GM18907 (cell line): Measurements from ENCODE around the gene COX17.

ENCODE experiments used
- ATAC-seq: cut with Tn5 transposase; IDR thresholded peaks from one replicate; pipeline ENCODE4 v1.9.1; 2021; ENCODE audit warnings: mild to moderate bottlenecking, moderate library complexity; ENCODE audit not compliant: unreplicated experiment

COX17 gene

GRCh38 chr3:119675188-119675874 is 1.9 kb downstream of the COX17 start:
- no peak for ATAC-seq

DNA sequence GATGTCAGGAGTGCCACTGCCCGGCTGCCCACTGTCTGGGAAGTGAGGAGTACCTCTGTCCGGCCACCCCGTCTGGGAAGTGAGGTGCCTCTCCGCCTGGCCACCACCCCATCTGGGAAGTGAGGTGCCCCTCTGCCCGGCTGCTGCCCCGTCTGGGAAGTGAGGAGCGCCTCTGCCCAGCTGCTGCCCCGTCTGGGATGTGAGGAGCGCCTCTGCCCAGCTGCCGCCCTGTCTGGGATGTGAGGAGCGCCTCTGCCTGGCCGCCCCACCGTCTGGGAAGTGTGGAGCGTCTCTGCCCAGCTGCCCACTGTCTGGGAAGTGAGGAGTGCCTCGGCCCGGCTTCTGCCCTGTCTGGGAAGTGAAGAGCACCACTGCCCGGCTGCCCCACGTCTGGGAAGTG is 3.3 kb downstream of the COX17 start:
- no peak for ATAC-seq

- ATAC-seq = no peak
Measured at GRCh38 chr3:119672776-119673175, 4.4 kb downstream of the COX17 start.

DNA sequence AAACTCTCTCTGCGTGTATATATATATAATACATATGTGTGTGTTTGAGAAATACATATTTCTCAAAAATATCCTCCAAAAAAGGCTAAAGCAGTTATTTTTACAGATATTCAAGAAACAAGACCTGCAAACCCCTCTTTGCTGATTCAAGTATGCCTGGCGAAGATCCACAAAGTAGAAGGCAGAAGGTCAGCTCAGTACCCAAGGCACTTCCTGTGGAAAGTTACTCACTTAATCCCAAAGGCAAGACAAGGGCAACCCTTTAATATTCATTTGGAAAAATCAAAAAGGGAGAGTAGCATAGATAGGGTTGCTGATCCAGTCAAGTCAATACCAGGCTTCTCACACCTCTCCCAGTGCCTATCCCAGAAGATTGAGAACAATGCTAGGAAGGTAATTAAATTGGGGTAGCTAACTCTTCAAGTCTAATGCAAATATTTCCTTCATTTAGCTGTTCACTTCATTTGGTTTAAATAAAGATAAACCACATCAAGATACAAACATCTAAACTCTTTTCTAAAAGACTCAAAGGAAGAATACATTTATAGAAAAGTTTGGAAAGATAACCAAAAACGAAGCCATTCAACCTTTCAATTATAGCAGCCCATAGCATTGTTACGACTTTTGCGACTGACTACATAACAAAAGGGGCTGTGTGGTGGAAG is 7.2 kb downstream of the COX17 start:
- no peak for ATAC-seq

DNA sequence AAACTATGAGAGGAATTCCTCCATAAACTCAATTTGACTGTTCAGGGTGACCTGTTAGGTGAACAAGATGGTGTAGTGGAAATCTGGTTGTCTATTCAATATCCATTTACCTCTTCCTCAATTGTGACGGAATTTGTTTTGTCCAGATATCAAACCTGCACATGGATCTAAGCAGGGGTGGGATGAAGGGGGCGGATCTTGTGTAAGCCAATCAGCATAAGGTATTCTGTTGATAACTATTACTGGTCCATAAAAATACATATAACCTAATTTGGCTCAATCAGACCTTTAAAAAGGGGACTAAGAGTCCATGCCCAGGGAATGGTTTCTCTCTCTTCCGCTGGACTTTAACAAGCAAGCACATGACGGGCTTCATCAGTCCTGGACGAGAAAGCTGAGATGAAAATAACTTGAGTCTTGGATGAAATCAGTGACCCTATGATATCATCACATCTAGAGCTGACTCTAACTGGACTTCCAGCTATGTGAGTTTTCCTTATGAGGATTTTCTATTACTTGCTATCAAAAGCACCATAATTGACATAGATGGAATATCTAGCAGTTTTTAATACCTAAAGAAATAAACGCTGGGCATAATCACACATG is 11.1 kb downstream of the COX17 start:
- no peak for ATAC-seq

GRCh38 chr3:119664850-119665379 is 12.3 kb downstream of the COX17 start:
- no peak for ATAC-seq

DNA sequence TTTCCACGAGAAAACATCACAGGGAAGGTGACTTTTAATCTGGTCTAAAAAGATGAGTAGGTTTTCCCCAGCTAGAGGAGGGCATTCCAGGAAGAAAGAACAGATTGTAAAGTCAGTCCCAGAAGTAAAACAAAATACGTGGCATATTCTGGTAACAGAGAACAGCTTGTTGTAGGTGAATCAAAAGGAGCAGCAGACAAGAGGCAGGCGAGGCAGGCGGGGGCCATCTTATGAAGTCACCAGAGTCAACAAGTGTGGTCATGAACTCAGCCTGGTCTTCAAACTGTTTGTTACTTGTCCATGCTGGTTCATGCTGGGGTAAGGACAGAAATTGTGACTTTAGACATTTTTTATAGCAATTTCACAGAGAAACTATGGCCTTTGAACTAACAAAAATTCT is 12.8 kb downstream of the COX17 start:
- ATAC-seq = no peak

GRCh38 chr3:119663885-119664284 is 13.3 kb downstream of the COX17 start:
- ATAC-seq = no peak

DNA sequence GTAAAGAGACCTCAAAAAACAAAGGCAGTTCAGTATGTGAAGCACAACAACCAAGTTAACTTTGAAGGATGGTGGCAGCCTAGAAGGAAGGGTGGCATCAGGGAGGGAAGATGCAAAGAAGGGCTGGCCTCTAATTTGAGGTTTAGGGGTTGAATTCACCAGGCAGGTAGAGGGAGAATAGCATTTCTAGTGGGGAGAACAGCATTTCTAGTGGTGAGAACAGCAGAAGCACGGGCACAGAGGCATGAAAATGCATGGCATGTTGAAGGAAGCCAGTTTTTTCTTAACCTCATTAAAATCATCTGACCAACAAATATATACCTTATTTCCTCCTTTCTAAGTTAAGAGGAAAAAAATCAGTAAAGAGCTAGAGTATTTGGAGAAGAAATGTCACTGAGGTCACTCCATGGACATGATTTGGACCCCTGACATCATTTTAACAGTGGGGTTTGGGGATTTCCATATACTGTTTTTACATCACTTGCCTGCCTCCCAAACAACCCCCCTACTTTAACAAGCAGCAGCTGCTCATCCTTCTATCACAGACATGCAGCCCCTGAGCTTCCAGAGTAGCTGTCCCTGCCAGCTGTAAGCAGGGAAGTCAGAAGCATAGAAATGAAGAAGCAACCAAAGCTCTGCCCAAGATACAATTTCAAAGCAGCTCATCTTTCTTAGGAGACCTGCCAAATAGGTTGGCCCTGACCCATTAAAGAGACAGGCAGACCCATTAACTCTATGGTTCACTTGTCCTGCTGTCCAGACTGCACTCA is 14.4 kb downstream of the COX17 start:
- ATAC-seq = peak; percentile 38

DNA sequence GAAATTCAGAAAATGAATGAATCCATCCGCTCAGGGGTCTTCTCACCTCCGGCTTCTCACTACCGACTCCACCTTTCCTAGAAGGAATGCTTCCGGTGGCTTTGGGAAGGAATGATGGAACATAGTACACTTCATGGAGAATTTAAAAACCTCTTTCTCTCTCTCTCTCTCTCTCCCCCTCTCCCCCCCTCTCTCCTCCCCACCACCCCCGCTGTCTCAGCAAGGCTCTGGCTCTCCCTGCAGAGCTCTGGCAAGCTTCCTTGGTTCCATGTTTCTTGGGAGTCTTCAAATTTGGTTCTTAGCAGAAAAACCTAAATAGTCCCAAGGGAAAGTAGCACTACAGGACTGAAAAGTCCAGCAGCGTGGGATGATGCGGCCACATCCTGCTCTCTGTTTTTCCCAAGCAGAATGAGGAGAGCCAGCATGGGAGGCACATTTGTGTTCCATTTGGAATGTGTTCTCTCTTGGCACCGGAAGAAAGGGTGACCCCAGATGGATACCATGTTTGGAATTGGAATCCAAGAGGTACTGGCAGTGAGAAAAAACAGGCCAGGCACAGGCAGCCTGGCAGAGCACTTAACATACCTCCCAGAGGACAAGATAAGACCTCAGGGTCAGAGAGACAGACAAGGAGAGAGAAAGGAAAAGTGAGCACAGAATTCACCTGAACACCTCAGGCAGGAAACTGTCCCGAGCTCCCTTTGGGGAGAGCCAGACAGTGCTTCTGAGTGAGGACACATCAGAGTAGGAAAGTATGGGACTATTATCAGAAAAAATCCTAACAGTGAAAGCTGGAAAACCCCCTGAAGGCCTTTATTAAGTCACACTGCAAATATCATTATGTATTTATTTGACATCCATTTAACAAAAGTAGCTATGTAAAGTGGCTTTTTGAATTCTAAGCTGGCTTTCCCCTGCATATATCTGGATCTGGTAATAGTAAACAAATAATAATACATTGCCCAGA is 16.4 kb downstream of the COX17 start, which contains the start of gene POPDC2:
TSS of gene POPDC2 (minus strand) at position 116 of the 967 bp plus-strand sequence. CDS start 166 bp downstream, outside the sequence.
- no peak for ATAC-seq

DNA sequence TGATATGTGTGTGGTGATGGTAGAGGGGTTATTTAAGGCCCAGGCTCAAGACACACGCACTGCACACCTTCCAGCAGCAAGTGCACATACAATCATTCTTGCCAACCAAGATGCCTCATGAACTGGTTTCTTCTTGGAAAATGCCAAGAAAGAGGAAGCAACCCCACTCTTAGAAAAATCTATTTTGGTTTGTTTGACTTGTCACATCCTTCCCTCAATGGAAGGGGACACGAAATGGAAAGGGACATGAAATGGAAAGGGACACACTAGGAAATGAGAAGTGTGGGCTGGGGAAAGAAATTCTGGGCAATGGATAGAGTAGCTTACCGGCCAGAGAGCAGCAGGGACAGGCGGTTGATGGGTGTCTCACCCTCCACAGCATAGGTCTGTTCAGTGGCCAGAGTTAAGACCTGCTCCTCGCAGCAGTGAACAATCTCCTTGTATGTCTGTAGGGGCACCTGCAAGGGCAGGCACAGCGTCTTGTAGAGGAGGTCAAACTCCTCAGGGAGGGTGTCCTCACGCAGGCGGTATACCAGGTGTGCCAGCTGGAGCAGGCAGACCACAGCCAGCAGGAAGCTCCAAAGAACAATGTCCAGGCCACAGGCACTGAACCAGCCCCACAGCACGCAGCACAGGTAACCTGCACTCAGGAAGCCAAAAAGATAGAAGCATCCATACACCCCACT is 17.5 kb downstream of the COX17 start:
- ATAC-seq = no peak

- ATAC-seq = no peak
Measured at GRCh38 chr3:119658994-119659393, 18.2 kb downstream of the COX17 start.

DNA sequence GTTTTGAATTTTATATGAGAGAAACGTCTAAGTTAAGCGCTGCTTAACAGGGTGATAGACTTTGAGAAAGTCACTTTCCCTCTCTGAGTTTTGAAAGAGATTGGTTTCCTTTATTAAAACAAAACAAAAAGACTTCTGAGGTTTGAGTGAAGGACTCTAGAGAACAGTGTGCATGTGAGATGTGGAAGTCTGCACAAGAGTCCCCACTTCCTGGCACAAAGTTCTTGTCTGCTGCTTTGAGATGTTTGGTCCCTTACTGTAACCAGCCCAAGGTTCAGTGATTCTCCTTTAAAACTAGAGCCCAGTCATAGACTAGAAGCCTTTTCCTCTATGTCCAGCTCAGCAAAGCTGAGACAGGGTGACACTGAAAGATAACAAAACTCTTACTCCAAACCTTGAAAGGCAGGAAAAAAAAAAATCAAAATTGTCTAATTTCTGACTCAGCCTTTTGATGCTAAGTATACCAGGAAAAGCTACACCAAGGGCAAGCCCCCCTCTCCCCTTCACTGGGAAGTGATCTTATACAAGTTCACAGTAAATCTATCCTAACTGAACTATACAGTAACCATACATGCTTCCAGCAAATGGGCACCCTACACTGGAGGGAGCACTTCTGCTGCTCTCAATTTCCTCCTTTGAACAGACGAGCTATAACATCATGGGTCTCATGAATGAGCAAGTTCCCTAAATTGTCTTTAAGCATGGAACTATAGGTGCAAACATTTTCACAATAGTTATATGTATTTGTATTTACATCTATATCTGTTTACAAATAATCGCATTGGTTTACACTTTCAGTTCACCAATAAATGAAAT is 19.1 kb downstream of the COX17 start:
- ATAC-seq = no peak

DNA sequence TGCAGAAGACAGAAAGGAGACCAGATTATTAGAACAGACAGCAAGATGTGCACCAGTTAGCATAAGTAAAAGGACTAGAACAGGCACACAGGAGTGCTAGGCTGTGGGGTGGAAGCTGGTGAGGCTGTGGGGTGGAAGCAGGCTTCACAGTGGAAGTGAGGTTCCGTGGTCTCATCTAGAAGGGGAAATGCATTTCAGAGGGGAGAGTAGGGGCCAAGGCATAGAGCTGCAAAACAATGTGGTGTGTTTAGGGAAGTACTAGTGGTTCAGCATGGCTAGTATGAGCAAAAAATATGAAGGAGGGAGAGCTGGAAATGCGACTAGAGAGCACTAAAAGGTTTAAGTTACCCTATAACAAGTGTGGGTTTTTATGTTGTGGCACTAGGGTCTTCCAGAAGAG is 23.3 kb downstream of the COX17 start:
- no peak for ATAC-seq

- no peak for ATAC-seq
Measured at GRCh38 chr3:119652306-119653033, 24.7 kb downstream of the COX17 start.

GRCh38 chr3:119649761-119650160 is 27.4 kb downstream of the COX17 start:
- ATAC-seq = no peak

DNA sequence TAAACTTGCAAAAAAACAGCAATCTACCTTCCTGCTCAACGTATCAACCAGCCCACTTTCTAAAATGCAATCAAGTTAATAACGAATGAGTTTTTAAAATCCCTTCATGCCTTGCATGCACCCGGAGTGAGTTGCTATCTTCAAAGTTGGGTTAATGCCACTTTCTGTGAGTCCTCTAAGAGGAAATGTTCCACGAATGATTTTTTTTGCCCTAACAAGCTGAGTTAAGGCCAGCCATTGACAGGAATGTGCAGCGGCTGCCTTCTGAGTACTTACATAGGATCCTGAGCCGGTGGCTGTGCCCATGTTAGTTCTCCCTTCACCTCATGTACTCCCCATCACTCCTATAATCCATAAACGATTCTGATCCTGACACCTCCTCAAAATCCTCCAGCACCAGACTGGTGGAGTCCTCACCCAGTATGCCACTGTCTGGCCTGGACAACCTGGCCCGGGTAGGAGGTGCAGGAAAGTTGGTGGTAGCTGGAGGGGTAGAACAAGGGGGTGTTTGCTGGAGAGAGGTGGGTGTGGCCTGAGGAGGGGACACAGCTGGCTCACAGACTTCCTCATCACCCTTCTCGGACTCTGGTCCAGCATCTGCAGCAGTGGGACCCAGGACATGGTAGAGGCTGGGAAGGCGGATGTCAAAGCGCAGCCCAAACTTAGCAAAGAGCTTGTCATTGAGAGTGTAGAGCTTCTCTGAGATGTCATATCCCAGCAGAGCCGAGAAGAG is 29.2 kb downstream of the COX17 start:
- ATAC-seq = no peak
